NCI-H146 treated with DMSO at 0.1 percent for 48 hours (cell line): Measurements from ENCODE around the gene CIPC.

Experiments used
- DNase-seq: peaks from one replicate; lab custom pipeline; 2025; ENCODE audit not compliant: unreplicated experiment; lab: John Stamatoyannopoulos, UW

CIPC gene, protein sequence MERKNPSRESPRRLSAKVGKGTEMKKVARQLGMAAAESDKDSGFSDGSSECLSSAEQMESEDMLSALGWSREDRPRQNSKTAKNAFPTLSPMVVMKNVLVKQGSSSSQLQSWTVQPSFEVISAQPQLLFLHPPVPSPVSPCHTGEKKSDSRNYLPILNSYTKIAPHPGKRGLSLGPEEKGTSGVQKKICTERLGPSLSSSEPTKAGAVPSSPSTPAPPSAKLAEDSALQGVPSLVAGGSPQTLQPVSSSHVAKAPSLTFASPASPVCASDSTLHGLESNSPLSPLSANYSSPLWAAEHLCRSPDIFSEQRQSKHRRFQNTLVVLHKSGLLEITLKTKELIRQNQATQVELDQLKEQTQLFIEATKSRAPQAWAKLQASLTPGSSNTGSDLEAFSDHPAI

DNA sequence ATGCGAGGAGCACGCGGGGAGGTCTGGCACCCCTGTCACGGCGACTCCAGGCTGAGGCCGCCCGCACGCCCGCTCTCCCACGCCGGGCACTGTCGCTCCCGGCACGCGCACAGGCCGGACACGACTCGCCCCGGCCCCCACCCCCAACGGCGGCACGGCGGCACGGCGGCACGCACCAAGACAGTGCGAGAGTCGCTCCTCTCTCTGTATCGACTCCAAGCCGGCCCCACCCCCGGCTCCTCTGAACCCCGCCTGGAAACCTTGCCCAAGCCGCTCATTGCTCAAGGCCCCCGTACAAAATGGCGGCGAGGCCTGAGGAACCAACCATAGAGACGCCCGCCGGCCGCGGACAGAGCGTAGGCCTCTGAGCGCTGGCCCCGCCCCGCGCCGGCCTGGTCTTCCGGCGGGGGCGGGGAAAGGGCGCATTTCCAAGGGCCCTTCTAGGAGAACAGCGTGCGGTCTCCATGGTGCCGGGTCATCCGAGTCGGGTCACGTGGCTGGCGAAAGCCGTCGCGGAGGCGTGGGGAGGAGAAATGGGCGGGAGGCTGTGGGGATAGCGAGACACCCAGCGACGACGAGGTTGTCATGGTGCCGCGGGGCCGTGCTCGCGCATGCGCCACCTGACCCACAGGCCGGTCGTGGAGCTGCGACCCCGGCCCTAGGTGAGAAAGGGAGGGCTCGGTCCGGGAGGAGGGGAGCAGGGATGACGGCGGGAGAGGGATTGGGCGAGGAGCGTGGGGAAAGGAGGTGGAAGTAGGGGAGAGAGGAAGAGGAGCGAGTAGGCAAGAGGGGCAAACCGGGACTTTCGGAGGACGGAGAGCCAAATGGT, at the start of gene CIPC:
TSS of gene CIPC (plus strand) at position 559 of the 829 bp plus-strand sequence. CDS start 7,451 bp downstream, outside the sequence.
- peak; percentile 86 for DNase-seq

DNA sequence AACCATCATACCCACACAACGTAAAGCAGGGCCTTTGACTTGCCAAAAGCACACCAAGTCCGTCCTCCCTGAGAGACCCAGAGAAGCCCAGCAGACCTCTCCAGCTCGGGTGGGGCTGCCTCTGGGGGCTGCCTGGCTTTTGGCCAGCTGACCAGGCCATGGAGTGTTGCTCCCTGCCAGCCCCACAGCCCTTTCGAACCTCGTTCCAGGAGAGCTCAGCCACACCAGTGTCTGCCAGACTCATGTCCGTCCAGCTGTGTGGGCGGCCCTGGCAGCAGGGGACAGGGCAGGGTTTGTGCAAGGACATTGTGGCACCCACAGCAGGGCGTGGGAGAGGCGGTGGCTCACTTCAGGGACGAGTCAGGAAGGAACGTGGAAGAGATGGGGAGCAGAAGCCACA, 46.9 kb upstream of the CIPC start:
- no peak for DNase-seq

DNA sequence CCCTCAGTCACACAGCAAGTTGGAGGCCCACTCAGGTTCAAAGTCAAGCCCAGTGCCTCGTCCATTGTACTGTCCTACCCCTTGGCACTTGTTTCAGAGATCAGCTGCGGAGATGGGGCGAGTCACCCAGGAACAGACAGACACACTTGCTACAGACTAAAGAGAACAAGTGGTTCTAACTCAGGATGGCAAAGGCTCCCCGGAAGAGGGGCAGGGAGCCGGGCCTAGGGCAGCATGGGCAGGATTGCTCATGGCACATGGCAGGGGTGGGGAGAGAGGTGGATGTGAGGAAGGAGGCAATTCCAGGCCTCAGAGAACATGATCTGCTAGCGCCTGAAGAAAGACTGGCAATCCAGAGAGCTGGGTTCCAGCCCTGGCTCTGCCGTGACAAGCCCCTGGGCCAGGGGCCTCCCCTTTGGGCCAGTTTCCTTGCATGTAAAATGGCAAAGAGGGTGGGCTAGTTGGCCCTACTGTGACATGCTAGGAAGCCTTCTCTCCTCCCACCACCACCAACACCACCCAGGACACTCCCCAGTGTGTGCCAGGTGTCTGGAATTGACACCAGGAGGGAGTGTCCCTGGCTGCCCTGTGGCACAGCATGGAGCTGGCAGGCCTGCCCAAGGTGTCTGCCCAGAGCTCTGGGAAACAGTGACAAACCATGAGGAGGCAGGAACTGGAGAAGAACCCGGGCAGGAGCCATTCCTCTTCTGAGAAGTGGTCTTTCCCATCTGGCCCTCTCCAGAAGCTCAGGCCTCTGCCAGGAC, 45.6 kb upstream of the CIPC start:
- no peak for DNase-seq

DNA sequence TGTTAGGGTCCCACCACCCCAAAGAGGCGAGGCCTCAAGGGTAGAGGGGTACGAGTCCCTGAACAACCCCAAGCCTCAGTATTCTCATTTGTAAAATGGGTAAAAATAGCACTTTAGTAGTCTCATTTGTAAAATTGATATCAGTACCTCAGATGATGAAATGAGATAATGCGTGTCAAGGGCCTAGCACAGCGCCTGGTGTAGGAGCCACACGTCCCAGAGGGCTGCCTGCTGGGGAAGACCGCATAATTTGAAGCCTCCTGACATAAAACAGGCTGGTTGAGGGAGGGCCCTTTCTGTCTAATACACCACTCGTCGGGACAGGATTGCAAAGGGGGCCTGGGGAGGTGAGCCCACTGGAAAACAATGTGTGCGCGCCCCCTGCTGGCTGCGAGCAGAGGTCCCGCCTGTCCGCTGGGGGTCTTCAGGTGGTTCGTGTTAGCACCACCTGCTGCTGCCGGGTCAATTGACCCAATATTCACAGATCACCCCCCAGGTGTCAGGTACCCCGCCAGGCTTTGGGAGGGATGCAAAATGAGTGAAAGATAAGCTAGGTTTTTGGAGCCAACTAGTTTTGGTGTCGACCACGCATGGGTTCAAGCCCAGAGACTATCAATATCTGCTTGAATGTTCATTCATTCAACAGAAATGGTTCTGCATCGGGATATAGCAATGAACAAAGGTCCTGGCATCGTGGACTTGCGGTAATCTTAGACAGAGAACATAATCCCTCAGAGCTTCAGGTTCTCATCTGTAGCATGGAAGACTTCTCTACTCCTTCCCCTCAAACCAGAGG, 44.8 kb upstream of the CIPC start:
- peak; percentile 42 for DNase-seq

DNA sequence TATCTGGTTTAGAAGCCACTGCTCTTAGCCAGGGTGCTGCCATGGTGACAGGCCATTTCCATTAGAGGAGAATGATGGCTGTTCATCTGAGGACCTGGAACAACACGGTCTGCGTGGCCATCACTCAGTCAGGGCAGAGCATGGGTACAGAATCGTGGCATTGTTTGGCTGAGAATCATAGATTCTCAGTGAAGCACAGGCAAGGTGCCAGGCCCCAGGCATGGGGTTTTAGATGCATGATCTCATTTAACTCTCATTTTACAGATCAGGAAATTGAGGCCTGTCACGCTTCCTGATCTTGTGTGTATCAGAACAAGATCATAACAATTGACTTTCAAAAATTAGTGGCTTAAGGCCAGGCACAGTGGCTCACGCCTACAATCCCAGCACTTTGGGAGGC, 42.8 kb upstream of the CIPC start:
- DNase-seq, result no peak

DNA sequence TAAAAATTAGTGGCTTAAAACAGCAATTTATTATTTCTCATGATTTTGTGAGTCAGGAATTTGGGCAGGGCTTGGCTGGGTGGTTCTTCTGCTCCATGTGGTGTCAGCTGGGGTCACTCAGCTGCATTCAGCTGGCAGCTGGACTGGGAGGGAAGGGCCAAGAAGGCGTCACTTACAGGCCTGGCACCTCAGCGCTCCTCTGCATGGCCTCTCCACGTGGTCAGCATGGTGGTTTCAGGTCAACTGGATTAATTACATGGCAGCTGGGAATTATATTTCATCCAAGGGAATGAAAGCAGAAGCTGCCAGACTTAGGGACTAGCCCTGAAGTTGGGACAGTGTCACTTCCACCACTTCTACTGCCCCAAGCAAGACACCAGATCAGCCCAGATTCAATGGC, 42.1 kb upstream of the CIPC start:
- DNase-seq, result no peak

DNA sequence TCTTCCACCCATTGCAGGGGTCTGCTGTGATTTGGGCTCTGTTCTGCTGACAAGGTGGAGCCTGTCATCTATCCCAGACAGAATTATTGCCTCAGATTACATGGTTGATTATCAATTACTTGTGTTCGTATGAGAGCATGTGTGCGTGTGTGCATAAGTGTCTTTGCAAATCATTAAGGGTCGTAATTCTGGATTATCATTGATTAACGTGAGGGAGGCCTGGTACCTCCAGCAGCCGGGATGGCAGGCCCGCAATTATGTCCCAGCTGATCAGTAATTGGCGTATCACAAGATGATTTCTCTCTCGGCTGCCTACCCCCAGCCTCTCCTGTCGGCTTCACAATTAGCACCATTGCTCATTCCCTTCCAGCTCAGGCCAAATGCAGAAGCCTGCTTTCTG, 39.9 kb upstream of the CIPC start:
- DNase-seq, result no peak

DNA sequence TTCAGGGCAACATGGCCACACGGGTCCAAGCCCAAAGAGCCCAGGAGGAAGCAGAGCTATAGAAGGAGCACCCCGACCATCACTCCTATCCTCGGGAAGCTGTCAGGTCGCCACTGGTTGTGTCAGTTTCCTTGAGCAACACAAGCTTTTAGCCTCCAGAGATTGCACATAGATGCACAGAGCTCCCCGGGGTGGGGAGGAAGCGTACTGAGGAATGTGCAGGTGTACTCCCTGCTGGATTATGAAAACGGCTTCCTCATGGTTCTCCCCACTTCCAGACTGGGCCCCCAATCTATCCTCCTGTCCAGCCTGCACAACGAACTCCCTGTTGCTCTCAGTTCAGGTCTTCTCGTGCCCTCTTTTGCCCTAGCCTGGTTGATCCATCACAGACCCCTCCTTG, 39.3 kb upstream of the CIPC start:
- DNase-seq, result no peak

DNA sequence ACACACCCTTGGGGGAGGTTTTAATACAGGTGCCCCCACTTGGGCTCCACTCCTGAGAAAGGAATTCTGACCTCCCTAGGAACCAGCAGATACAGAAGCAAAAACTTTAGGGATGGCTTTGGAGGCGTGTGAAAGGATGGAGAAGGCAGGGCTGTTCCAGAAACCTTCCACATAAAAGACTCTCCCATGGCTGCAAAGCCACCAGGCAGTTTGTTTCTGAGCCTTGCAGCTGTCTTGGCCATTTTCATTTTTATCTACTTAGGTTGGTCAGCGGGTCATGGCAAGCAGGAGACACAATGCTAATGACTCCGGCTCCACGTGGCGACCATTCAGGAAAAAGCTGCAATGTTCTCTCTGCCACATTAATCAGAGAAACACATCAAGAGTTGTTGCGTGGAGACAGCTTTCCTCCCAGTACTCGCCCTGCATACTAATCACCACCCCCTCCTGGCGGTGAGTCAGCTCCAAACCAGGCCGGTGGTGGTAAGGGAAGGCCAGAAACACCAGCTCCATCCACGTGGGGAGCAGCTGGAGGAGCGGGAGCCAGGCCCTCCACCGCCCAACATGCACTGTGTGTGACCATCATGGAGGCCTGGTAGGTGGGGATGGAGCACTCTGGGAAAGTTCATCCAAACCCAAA, 38.7 kb upstream of the CIPC start:
- peak; percentile 17 for DNase-seq

DNA sequence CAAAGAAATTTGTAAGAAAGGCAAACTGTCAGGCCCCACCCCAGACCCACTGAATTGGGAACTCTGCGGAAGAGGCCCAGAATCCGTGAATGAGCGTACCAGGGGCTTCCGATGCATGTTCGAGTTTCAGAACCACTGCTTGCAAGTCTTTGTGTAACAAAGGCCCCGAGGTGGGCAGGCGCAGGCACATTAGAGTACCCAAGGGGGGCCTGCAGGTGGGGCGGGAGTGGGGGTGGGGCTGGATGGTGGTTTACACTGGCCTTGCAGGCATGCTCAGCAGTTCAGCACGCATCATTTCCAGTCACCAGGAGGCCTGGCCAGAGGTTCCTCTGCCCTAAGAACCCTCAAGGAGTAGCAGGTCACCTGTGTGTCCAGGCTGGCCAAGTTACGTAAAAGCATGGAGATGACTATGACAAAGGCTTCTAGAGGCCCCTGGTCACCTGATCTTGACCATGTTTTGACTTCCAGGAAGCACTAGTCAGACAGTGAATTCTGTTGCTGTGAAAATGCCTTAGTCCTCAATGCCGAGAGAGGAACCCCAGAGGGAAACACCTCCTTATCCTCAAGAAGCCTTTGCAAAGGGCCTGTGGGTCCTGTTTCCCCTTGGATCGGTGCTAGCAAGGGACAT, 36.3 kb upstream of the CIPC start:
- no peak for DNase-seq

DNA sequence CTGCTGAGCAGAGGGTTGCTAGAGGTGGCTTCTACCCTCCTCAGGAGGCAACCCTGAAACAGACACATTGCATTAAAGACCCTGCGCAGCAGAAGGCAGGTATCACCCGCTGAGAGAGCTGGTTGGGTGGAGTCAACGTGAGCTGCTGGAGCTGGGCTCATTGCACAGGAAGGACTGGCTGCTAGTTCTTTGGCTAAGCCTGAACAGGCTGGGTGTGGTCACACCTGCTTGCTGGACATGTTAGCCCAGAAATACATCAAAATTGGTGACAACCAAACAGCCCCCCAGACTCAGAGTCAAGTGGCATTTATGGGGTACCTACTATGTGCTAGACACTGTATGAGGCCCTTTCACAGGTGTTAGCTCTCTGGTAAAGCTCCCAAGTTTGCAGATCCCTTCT, 35.8 kb upstream of the CIPC start:
- DNase-seq, result no peak

DNA sequence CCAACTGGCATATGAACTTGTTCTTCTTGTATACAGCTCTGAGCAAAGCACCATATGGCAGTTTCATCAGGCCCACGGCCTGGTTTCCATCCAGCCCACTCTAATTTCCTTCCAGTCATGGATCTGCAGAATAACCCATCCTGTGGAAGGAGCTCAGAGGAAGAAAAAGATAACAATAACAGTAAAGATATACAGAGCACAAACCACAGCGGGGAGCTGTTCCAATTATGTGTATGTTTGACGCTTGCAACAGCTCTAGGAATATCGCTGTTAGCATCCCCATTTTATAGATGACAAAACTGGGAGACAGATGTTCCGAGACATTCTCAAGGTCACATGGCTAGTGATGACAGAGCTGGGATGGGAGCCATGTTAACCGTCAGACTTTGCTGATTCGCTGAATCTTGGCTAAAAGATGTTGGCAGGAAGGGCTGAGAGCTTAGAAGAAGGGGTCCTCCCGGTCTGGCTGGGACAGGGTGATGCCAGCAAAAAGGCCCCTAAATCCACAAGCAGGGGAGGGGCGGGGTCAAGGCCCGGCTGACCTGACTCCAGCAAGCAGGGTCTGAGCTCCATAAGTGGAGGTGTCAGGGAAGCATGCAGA, 34.4 kb upstream of the CIPC start:
- DNase-seq, result no peak

DNA sequence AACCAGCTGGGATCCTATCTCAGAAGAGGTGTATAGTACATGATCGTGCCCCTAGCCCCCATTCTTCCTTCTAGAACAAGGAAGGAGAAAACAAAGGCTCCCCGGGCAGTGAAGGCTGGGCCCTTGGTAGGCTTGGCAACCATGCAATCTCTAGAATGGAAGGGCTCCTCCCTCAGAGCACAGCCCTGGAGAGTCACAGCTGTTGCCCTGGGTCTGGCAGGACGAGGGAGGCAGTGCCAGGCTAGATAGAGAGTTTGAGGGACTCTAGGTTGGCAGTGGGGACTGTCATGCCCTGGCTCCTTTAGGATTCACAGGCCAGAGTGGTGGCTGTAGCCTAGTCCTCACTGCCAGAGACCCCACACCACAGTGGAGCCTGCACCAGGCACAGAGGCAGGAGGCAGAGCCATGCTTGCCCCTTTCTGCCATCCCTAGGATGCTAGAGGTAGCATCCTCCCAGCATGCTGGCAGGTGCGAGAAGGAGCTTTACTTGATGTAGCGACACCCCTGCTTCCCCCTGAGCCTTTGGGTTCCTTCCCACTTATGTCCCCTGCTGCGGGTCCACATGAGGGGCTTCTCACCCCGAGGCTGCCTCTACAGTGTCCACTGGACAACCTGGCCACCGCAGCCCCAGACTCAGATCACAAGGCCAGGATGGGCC, 33.4 kb upstream of the CIPC start:
- no peak for DNase-seq

DNA sequence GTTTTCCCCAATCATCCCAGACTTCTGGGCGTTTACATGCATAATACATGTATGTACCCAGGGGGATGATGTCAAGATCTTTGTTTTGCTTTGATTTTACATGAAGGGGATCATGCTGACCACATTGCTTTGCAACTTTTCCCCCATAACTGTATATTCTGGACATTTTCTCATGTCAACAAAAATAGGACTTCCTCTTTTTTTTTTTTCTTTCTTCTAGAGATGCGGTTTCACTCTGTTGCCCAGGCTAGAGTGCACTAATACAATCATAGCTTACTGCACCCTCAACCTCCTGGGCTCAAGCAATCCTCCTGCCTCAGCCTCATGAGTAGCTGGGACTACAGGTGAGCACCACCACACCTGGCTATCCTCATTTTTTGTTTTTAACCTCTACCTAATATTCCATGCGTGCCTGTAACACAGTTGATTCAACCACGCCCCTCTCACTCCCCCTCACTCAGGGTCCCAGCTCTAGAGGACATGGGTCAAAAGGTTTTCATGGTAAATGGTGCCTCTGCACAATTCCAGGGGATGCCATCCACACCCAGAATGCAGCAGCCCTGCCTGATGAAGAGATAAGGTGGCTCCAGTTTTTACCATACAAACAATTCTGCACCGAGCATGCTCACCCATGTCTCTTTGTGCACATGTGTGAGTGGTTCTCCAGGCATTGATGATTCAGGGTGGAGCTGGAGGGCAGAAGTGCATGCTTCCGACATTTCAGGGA, 32.0 kb upstream of the CIPC start:
- DNase-seq, result no peak

DNA sequence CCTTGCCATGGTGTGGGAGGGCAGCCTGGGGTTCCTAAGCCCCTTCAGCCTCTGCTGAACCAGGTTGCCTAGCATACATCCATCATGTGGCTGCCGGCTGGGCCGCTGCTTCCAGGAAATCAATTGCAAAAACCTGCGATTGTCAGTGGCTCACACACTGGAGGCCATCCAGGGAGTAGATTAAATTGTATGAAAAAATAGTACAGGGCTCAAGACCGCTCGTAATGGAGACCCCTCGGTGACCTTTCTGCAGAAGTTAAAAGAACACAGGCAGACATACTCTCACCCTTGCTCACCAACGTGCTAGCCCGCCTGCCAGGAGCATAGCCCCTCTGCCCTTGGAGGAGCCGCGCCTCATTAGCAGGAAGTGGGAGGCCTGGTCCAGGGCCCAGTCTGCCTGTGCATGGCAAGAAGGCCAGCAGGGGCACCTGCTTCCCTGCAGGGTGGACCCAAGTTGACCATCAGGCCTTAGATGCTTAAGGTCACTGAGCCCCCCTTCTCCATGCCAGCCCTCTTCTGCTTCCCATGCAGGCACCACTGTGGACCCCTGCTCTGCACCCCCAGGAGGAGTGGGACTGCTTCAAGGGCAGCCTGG, 31.4 kb upstream of the CIPC start:
- no peak for DNase-seq

DNA sequence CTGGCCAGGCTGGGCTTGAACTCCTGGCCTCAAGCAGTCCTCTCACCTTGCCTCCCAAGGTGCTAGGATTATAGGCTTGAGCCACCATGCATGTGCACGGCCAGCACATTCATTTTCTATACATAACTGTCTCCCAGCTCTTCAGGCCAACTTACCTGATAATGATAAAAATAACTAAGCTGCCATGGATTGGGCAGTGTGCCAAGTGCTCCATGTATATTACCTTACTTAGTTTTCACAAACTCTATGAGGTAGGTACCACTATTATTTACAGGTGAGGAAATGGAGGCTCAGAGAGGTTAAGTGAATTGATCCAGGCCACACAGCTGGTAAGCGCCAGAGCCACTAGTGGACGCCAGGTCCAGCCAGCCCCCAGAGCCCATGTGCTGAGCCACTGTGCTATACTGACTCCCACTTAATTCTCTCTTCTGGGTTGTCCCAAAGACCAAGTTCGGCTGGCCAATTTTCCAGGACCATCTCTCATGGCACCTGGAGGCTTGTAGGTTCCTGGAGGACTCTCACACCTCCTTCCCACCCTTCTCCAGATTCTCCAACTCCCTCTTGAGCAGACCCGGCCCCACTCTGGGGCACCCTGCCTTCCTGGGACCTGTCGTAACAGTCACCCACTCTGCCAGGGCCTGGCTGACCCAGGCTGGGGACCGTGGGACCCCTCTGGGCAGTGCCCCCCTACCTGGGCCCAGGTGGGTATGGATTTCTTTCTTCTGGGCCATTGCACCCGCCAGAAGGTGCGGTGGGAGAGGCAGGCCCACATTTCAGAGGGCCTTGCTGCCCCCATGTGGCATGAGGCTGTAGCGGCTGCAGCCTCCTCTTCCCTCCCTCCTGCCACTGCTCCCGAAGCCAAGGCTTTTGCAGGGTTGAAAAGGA, 30.2 kb upstream of the CIPC start:
- DNase-seq, result peak; percentile 30
